Skin of body (tissue), 2 donors: ENCODE results near the gene CACNG7. TPM values are rescaled to one million over a fixed set of nuclear protein-coding genes. Genes with fewer than 3 reads are reported as not detected.

Source experiments
- DNase-seq: peaks from one replicate; lab custom pipeline; 2025; lab: John Stamatoyannopoulos, UW
- total RNA-seq: library from RNA; depleted of rRNA; stranded (reverse); fragments of >200 nt; gene quantifications from one replicate; pipeline ENCODE4 v1.2.3, GENCODE V29; 2014

Gene CACNG7
- total RNA-seq, 1 donor from 2014 or later, result not detected

- DNase-seq, result no peak
These were observed 72.9 kb downstream of the CACNG7 start for GRCh38 chr19:53982001-53982451.

GRCh38 chr19:53982611-53983010 is 73.5 kb downstream of the CACNG7 start:
- no peak for DNase-seq

GRCh38 chr19:53983457-53984289 is 74.6 kb downstream of the CACNG7 start:
- no peak for DNase-seq

GRCh38 chr19:53985863-53986262 is 76.8 kb downstream of the CACNG7 start:
- no peak for DNase-seq

GRCh38 chr19:53988981-53989380 is 79.9 kb downstream of the CACNG7 start:
- no peak for DNase-seq

- no peak for DNase-seq
These were observed 80.8 kb downstream of the CACNG7 start for GRCh38 chr19:53989600-53990533.

GRCh38 chr19:53991224-53992113 is 82.4 kb downstream of the CACNG7 start, which contains the start of gene CACNG6:
Gene CACNG6, plus strand, starts transcription at chr19:53991637. Its CDS starts 1,241 bp downstream, at chr19:53992878.
- no peak for DNase-seq

GRCh38 chr19:53992211-53992610 is 83.1 kb downstream of the CACNG7 start:
- DNase-seq, result no peak

- no peak for DNase-seq
These were observed 83.7 kb downstream of the CACNG7 start for GRCh38 chr19:53992815-53993214.

- no peak for DNase-seq
These were observed 84.4 kb downstream of the CACNG7 start for GRCh38 chr19:53993448-53993847.

Other genes with a start within 250 kb of the CACNG7 start
- 0.99 TPM for gene NLRP12, start 85.0 kb upstream of the CACNG7 start, total RNA-seq
- 16.1 TPM for gene MYADM, start 41.4 kb upstream of the CACNG7 start, total RNA-seq
- gene PRKCG, start 27.1 kb upstream of the CACNG7 start, total RNA-seq, result 0.20 TPM
- gene CACNG8, start 53.7 kb downstream of the CACNG7 start, total RNA-seq, result under 0.01 TPM
- 0.79 TPM for gene CACNG6, start 82.4 kb downstream of the CACNG7 start, total RNA-seq
- gene VSTM1, start 154.6 kb downstream of the CACNG7 start, total RNA-seq, result 1.7 TPM
- gene TARM1, start 172.1 kb downstream of the CACNG7 start, total RNA-seq, result 0.20 TPM
- 1.4 TPM for gene OSCAR, start 191.5 kb downstream of the CACNG7 start, total RNA-seq
- 6.8 TPM for gene NDUFA3, start 193.6 kb downstream of the CACNG7 start, total RNA-seq
- 5.4 TPM for gene TFPT, start 206.4 kb downstream of the CACNG7 start, total RNA-seq
- gene PRPF31, start 206.5 kb downstream of the CACNG7 start, total RNA-seq, result 27.2 TPM
- gene CNOT3, start 228.5 kb downstream of the CACNG7 start, total RNA-seq, result 11.5 TPM